ENCODE measurements around the gene NEO1. TPM values are rescaled to one million over a fixed set of nuclear protein-coding genes. Genes with fewer than 3 reads are reported as not detected.

The NEO1 gene
- polyA plus RNA-seq, 1 donor (not counting 4 experiments of a cell fraction or from before 2014, with no cell fraction given): 4.4 TPM

DNA sequence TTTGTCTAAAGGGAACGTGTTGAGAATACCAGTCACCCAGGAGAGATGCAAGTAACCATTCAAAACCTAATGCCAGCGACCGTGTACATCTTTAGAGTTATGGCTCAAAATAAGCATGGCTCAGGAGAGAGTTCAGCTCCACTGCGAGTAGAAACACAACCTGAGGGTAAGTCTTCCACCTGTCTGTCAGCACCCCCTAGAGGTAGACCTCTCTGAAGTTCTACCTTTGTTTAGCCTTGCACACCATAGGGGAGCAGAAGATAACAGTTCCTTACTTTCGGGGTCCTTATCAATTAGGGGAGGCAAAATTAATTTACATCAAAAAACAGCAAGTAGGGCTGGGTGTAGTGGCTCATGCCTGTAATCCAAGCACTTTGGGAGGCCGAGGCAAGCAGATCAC lies 192.1 kb downstream of the NEO1 start:
- H3K27me3 ChIP-seq (ENCODE audit: control insufficient read depth, extremely low read depth, insufficient read depth, low read length): no peaks in the 10 kb centered on the region
- no peak for TF ChIP-seq EZH2 (IDR thresholded peaks at IDR 0.05; ENCODE audit: low read length)
- TF ChIP-seq, protein P1, sequence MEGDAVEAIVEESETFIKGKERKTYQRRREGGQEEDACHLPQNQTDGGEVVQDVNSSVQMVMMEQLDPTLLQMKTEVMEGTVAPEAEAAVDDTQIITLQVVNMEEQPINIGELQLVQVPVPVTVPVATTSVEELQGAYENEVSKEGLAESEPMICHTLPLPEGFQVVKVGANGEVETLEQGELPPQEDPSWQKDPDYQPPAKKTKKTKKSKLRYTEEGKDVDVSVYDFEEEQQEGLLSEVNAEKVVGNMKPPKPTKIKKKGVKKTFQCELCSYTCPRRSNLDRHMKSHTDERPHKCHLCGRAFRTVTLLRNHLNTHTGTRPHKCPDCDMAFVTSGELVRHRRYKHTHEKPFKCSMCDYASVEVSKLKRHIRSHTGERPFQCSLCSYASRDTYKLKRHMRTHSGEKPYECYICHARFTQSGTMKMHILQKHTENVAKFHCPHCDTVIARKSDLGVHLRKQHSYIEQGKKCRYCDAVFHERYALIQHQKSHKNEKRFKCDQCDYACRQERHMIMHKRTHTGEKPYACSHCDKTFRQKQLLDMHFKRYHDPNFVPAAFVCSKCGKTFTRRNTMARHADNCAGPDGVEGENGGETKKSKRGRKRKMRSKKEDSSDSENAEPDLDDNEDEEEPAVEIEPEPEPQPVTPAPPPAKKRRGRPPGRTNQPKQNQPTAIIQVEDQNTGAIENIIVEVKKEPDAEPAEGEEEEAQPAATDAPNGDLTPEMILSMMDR (optimal IDR thresholded peaks at IDR 0.05 in 1 of 3, IDR thresholded peaks at IDR 0.05 in 1 of 3, conservative IDR thresholded peaks at IDR 0.05 in 1 of 3; ENCODE audit: extremely low read depth in 1 of 3, insufficient read depth in 2 of 3, low read length in 3 of 3): peak; percentile 49 to 69 (median 59)
- H3K9me1 ChIP-seq (ENCODE audit: control insufficient read depth, extremely low read depth, insufficient read depth, low read length): no peaks in the 10 kb centered on the region
- H3K27ac ChIP-seq (ENCODE audit: control insufficient read depth, insufficient read depth, low read length): no peak overlapping the region
- DNase-seq (ENCODE audit: low read depth, low spot score) (no peak), FAIRE-seq (peak; percentile 29)
- dilution Hi-C loops (cut with MboI; ENCODE audit: extremely low pct_ligation_motif_present, low sequenced_read_pairs): no loop called here
- H3K79me2 ChIP-seq (ENCODE audit: control insufficient read depth, insufficient read depth, low read length): no peaks in the 10 kb centered on the region
- H3K4me3 ChIP-seq (ENCODE audit: control insufficient read depth in 2 of 3, extremely low read depth in 1 of 3, insufficient read depth in 2 of 3, low read depth in 1 of 3, low read length in 3 of 3): no peak overlapping the region
- no peaks in the 10 kb centered on the region for H3K4me1 ChIP-seq (ENCODE audit: control insufficient read depth, extremely low read depth, insufficient read depth, low read length)
- no peaks in the 10 kb centered on the region for H4K20me1 ChIP-seq (ENCODE audit: control insufficient read depth, extremely low read depth, insufficient read depth, low read length)
- no peak overlapping the region for H3K4me2 ChIP-seq (ENCODE audit: control insufficient read depth, extremely low read depth, insufficient read depth, low read depth, low read length)
- no peak overlapping the region for H3K9ac ChIP-seq (ENCODE audit: control insufficient read depth, extremely low read depth, insufficient read depth, low read length)
- no peaks in the 10 kb centered on the region for H3K36me3 ChIP-seq (ENCODE audit: control insufficient read depth in 2 of 2, extremely low read depth in 1 of 2, insufficient read depth in 2 of 2, low read length in 2 of 2)
- no peak overlapping the region for H2AFZ ChIP-seq (ENCODE audit: control insufficient read depth, low read length)
- H3K9me3 ChIP-seq (ENCODE audit: control insufficient read depth, low read depth, low read length): no peaks in the 10 kb centered on the region

DNA sequence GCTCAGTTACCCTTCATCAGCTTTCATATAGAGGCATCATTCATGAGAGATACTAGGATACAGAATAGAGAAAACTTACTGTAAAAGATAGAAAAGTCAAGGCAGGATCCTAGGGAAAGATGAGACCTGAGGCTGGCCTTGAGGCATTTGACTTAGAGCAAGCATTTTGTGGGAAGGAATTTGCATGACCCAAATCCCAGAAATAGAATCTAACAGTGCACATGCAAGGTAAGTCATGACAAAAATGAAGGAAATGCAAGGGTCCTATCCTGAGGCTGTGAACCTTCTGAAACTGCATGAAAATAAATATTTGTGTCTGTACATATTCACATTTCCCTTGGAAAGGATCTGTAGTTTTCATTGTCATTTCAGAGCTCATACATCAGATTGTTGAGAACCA lies 194.2 kb downstream of the NEO1 start:
- no peak overlapping the region for H3K27ac ChIP-seq (ENCODE audit: control insufficient read depth, insufficient read depth, low read length)

More for the DNA sequence above, 194.2 kb downstream of the NEO1 start:
- H3K4me3 ChIP-seq (ENCODE audit: control insufficient read depth in 2 of 3, extremely low read depth in 1 of 3, insufficient read depth in 2 of 3, low read depth in 1 of 3, low read length in 3 of 3): no peak overlapping the region
- no peak overlapping the region for H3K4me2 ChIP-seq (ENCODE audit: control insufficient read depth, extremely low read depth, insufficient read depth, low read depth, low read length)
- no peaks in the 10 kb centered on the region for H3K9me1 ChIP-seq (ENCODE audit: control insufficient read depth, extremely low read depth, insufficient read depth, low read length)
- no peaks in the 10 kb centered on the region for H3K4me1 ChIP-seq (ENCODE audit: control insufficient read depth, extremely low read depth, insufficient read depth, low read length)
- DNase-seq (ENCODE audit: low read depth, low spot score) (no peak), FAIRE-seq (no peak)
- H4K20me1 ChIP-seq (ENCODE audit: control insufficient read depth, extremely low read depth, insufficient read depth, low read length): no peaks in the 10 kb centered on the region
- dilution Hi-C loops (cut with MboI; ENCODE audit: extremely low pct_ligation_motif_present, low sequenced_read_pairs): no loop called here
- no peaks in the 10 kb centered on the region for H3K9me3 ChIP-seq (ENCODE audit: control insufficient read depth, low read depth, low read length)
- H2AFZ ChIP-seq (ENCODE audit: control insufficient read depth, low read length): no peak overlapping the region
- no peak overlapping the region for H3K9ac ChIP-seq (ENCODE audit: control insufficient read depth, extremely low read depth, insufficient read depth, low read length)
- H3K36me3 ChIP-seq (ENCODE audit: control insufficient read depth in 2 of 2, extremely low read depth in 1 of 2, insufficient read depth in 2 of 2, low read length in 2 of 2): no peaks in the 10 kb centered on the region
- H3K27me3 ChIP-seq (ENCODE audit: control insufficient read depth, extremely low read depth, insufficient read depth, low read length): no peaks in the 10 kb centered on the region
- no peak for TF ChIP-seq EZH2 (IDR thresholded peaks at IDR 0.05; ENCODE audit: low read length)
- TF ChIP-seq, protein P1 (optimal IDR thresholded peaks at IDR 0.05 in 1 of 3, IDR thresholded peaks at IDR 0.05 in 1 of 3, conservative IDR thresholded peaks at IDR 0.05 in 1 of 3; ENCODE audit: extremely low read depth in 1 of 3, insufficient read depth in 2 of 3, low read length in 3 of 3): no peak
- H3K79me2 ChIP-seq (ENCODE audit: control insufficient read depth, insufficient read depth, low read length): no peaks in the 10 kb centered on the region

Data from keratinocyte (primary cell).